ENCODE data around the gene TKTL2. TPM values are rescaled to one million over a fixed set of nuclear protein-coding genes. Genes with fewer than 3 reads are reported as not detected.
A peak's percentile ranks its signal among the peaks of the same experiment; 100 is the strongest.

TKTL2 gene
- total and polyA plus RNA-seq, 12 donors: not detected

DNA sequence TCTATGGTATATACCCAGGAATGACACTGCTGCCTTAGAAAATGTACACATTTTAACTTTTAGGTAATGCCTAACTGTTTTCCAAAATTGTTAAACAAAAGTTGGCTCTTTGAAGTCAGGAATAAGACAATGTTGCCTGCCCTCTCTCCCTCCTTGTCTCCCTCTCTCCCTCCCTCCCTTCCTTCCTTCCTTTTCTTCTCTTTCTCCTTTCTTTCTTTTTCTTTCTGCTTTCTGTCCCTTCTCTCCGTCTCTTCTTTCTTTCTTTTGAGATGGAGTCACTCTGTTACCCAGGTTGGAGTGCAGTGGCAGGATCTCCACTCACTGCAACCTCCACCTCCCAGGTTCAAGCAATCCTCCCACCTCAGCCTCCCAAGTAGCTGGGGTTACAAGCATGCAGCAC, 16.4 kb upstream of the TKTL2 start:
- Histone ChIP-seq H3K27me3 (peaks cover 0 to 3% (median 0%) of the 10 kb centered on the region in 7 donors), H3K36me3 (no peaks in the 10 kb centered on the region), H3K4me3 (no peak overlapping the region), H3K4me1 (peaks cover 0 to 7% (median 0%) of the 10 kb centered on the region in 9 donors), H3K27ac (no peak overlapping the region), H3K9me3 (no peaks in the 10 kb centered on the region)
- intact Hi-C loops (cut with DNase I): loop anchor here in 3 of 10 donors (5.0 to 10.0 kb wide), 5 partner anchors 52 to 1245 kb away; partner anchors contain the start of gene NAF1 (in 1 of the 3)
- DNase-seq (no peak), ATAC-seq (no peak)
- 45 to 60% methylated on average over 1 of the region's 1 CpG for WGBS, 2 donors
- TF ChIP-seq, protein P1, sequence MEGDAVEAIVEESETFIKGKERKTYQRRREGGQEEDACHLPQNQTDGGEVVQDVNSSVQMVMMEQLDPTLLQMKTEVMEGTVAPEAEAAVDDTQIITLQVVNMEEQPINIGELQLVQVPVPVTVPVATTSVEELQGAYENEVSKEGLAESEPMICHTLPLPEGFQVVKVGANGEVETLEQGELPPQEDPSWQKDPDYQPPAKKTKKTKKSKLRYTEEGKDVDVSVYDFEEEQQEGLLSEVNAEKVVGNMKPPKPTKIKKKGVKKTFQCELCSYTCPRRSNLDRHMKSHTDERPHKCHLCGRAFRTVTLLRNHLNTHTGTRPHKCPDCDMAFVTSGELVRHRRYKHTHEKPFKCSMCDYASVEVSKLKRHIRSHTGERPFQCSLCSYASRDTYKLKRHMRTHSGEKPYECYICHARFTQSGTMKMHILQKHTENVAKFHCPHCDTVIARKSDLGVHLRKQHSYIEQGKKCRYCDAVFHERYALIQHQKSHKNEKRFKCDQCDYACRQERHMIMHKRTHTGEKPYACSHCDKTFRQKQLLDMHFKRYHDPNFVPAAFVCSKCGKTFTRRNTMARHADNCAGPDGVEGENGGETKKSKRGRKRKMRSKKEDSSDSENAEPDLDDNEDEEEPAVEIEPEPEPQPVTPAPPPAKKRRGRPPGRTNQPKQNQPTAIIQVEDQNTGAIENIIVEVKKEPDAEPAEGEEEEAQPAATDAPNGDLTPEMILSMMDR (IDR thresholded peaks at IDR 0.05): no peak

DNA sequence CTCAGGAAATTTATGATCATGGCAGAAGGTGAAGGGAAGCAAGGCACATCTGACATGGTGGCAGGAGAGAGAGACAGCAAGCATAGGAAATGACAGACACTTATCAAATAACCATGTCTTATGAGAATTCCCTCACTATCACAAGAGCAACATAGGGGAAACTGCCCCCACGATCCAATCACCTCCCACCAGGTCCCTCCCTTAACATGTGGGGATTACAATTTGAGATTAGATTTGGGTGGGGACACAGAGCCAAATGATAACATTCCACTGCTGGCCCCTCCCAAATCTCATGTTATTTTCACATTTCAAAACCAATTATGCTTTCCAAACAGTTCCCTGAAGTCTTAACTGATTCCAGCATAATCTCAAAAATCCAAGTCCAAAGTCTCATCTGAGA, 12.8 kb upstream of the TKTL2 start:
- no peak overlapping the region for H3K27ac ChIP-seq
- H3K27me3 ChIP-seq: peaks cover 0 to 6% (median 0%) of the 10 kb centered on the region in 7 donors
- WGBS, 2 donors: 32 to 56% methylated on average over 1 of the region's 1 CpG
- ATAC-seq (no peak), DNase-seq (no peak)
- H3K9me3 ChIP-seq: no peaks in the 10 kb centered on the region
- H3K4me3 ChIP-seq: no peak overlapping the region
- H3K36me3 ChIP-seq: no peaks in the 10 kb centered on the region
- intact Hi-C loops (cut with DNase I): loop anchor here in 4 of 10 donors (2.0 to 10.0 kb wide), 5 partner anchors 56 to 1248 kb away; no protein-coding TSS in a partner anchor
- TF ChIP-seq, protein P1 (IDR thresholded peaks at IDR 0.05): no peak
- H3K4me1 ChIP-seq: peaks cover 0 to 13% (median 0%) of the 10 kb centered on the region in 9 donors

DNA sequence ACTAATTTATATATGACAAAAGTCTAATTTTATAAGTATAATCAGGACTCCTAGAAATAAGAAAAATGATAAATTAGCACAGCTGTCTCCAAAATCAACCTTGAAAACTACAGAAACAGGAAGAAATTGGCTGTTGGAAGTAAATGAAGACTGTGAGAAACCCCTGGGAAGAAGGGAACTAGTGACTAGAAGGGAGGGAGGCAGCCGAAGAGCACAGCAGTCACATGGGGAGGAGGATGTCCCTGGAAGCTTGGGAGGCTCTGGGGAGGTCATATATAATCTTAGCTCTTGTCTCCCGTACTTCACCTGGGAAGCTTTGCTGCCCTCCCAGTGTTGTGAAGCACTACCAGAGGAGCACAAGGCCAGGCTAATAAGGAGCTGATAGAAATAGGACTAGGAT, 12.0 kb upstream of the TKTL2 start:
- 54% methylated on average over 2 of the region's 2 CpGs for WGBS, 2 donors
- TF ChIP-seq, protein P1 (IDR thresholded peaks at IDR 0.05): no peak
- intact Hi-C loops (cut with DNase I): loop anchor here in 5 of 10 donors (2.0 to 10.0 kb wide), 7 partner anchors 57 to 1249 kb away; no protein-coding TSS in a partner anchor

DNA sequence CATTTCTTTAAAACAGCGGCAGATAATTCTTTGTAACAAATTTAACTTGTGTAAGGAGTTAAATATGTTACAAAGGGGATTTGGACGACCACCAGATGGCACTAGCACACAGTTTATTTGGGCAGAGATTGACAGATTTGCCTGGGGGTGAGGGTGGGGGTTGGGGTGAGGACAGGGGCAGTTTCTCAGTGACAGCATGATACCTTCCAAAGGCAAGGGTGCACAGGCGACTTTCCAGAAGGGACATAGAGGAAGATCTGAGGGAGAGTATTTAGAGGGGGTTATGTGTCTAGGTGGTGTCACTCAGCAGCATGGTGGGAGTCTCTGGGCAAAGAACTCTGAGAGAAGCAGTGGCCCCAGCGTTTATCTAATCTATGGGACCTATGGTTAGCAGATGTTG, 11.4 kb upstream of the TKTL2 start:
- no peaks in the 10 kb centered on the region for H3K9me3 ChIP-seq
- no peaks in the 10 kb centered on the region for H3K36me3 ChIP-seq
- H3K27me3 ChIP-seq: peaks cover 0 to 6% (median 0%) of the 10 kb centered on the region in 7 donors
- DNase-seq: peak in 1 of 2 donors; percentile 29
- peak in 1 of 8 donors; percentile 41 for ATAC-seq
- TF ChIP-seq, protein P1 (IDR thresholded peaks at IDR 0.05): peak in 8 of 9 donors; percentile 31 to 68 (median 56)
- no peak overlapping the region for H3K27ac ChIP-seq
- H3K4me3 ChIP-seq: no peak overlapping the region
- WGBS, 2 donors: 17 to 18% methylated on average over 4 of the region's 4 CpGs
- peaks cover 0 to 13% (median 0%) of the 10 kb centered on the region in 9 donors for H3K4me1 ChIP-seq
- intact Hi-C loops (cut with DNase I): loop anchor here in 8 of 10 donors (1.0 to 10.0 kb wide), 9 partner anchors 57 to 1250 kb away; no protein-coding TSS in a partner anchor

More for the DNA sequence above, 12.0 kb upstream of the TKTL2 start:
- Histone ChIP-seq H3K36me3 (no peaks in the 10 kb centered on the region), H3K27ac (no peak overlapping the region), H3K4me1 (peaks cover 0 to 13% (median 0%) of the 10 kb centered on the region in 9 donors), H3K27me3 (peaks cover 0 to 6% (median 0%) of the 10 kb centered on the region in 7 donors), H3K4me3 (no peak overlapping the region), H3K9me3 (no peaks in the 10 kb centered on the region)
- ATAC-seq (no peak), DNase-seq (no peak)

Measured in heart right ventricle (tissue), 16 donors.